HCT116 (cell line): ENCODE results near the gene EIF3M. TPM values are rescaled to one million over a fixed set of nuclear protein-coding genes. Genes with fewer than 3 reads are reported as not detected.

Source experiments
- ATAC-seq: fragments of 200-7000 bp; cut with Tn5 transposase; 2 replicates; pipeline ENCODE4 v1.9.1; 2020; ENCODE audit warnings: mild to moderate bottlenecking, moderate library complexity
- BruUV-seq: library from RNA; stranded (reverse); fragments of 400-500 nt; replicated peaks from 2 replicates; lab custom pipeline; 2021; lab: Mats Ljungman, UMichigan
- CTCF ChIA-PET: fragments of 300-600 bp; sonication (Branson Sonifier 250); formaldehyde crosslinking; loops from one replicate; lab custom pipeline; 2021; ENCODE audit warnings: antibody characterized with exemption; lab: Charles Lee
- POLR2A ChIA-PET: fragments of 300-600, 350-600 bp; sonication (Branson Sonifier 250); formaldehyde crosslinking; loops from one replicate; lab custom pipeline; 2021; ENCODE audit warnings: antibody characterized with exemption; lab: Charles Lee
- RAD21 ChIA-PET, 2 experiments: fragments of 300-600 bp; sonication (Branson Sonifier 250); formaldehyde crosslinking; loops; one replicate each; lab custom pipeline; 2023; ENCODE audit warnings: low total read pairs in 2 of 2; ENCODE audit not compliant: uncharacterized antibody in 2 of 2, unreplicated experiment in 2 of 2, low non-redundant PET in 1 of 2; lab: Charles Lee
- DNase-seq: peaks from one replicate; pipeline ENCODE4 v3.0.0-alpha.2; 2010; ENCODE audit warnings: low read depth, low spot score
- H2AFZ ChIP-seq: fragments of 200-600 bp; shearing (Covaris generic), sonication (generic); 2 replicates; pipeline ENCODE4 v1.6.1; 2017; ENCODE audit warnings: low read depth, mixed run types, mixed read lengths, antibody characterized with exemption, low read length; ENCODE audit not compliant: poor library complexity, severe bottlenecking
- H3K27ac ChIP-seq: 2 replicates; pipeline ENCODE4 v1.5.1; 2012; ENCODE audit warnings: low read depth, low read length
- H3K27me3 ChIP-seq: fragments of 200-600 bp; sonication (generic); 2 replicates; pipeline ENCODE4 v1.6.1; 2016; ENCODE audit warnings: mixed run types, low read length, mixed read lengths; ENCODE audit not compliant: insufficient read depth
- H3K36me3 ChIP-seq, 2 experiments: fragments of 200-500 bp in 1 of 2; fragments of 200-600 bp in 1 of 2; sonication (Bioruptor generic) in 1 of 2; sonication (generic) in 1 of 2; 2 replicates each; pipeline versions ENCODE4 v1.5.1 to v1.6.1; 2014 to 2016; ENCODE audit warnings: low read length in 2 of 2, inconsistent platforms in 1 of 2, mixed read lengths in 1 of 2, mixed run types in 1 of 2; ENCODE audit not compliant: insufficient read depth in 2 of 2, control insufficient read depth in 1 of 2
- H3K4me1 ChIP-seq, 2 experiments: fragments of 200-600 bp in 1 of 2; sonication (generic) in 1 of 2; 2 replicates each; pipeline versions ENCODE4 v1.5.1 to v1.6.1; 2012 to 2017; ENCODE audit warnings: low read length in 2 of 2, inconsistent platforms in 1 of 2, mild to moderate bottlenecking in 1 of 2, mixed read lengths in 1 of 2, mixed run types in 1 of 2, moderate library complexity in 1 of 2; ENCODE audit not compliant: insufficient read depth in 2 of 2, control insufficient read depth in 1 of 2
- H3K4me2 ChIP-seq: fragments of 200-600 bp; sonication (generic); 2 replicates; pipeline ENCODE4 v1.6.1; 2017; ENCODE audit warnings: mixed run types, low read length, mixed read lengths
- H3K4me3 ChIP-seq, 2 experiments: fragments of 200-600 bp in 1 of 2; sonication (generic) in 1 of 2; replicated peaks in 1 of 2; 2 replicates each; pipeline ENCODE4 v1.5.1; 2011 to 2016; ENCODE audit warnings: low read length in 2 of 2, control low read depth in 1 of 2, low read depth in 1 of 2, mild to moderate bottlenecking in 1 of 2, mixed read lengths in 1 of 2, mixed run types in 1 of 2
- H3K79me2 ChIP-seq: fragments of 200-600 bp; sonication (generic); 2 replicates; pipeline ENCODE4 v1.6.1; 2017; ENCODE audit warnings: mild to moderate bottlenecking, mixed run types, low read length, moderate library complexity, mixed read lengths; ENCODE audit not compliant: insufficient read depth
- H3K9ac ChIP-seq: fragments of 200-600 bp; sonication (generic); 2 replicates; pipeline ENCODE4 v1.6.1; 2016; ENCODE audit warnings: low read length, mixed read lengths
- H3K9me2 ChIP-seq: fragments of 200-600 bp; sonication (generic), shearing (Covaris generic); 2 replicates; pipeline ENCODE4 v1.6.1; 2017; ENCODE audit warnings: mixed run types, mild to moderate bottlenecking, moderate library complexity; ENCODE audit not compliant: insufficient read depth
- H3K9me3 ChIP-seq, 2 experiments: fragments of 200-500 bp in 1 of 2; fragments of 200-600 bp in 1 of 2; sonication (Bioruptor generic) in 1 of 2; sonication (generic) in 1 of 2; 2 replicates each; pipeline ENCODE4 v1.6.1; 2014 to 2017; ENCODE audit warnings: low read length in 2 of 2, mixed read lengths in 2 of 2, inconsistent platforms in 1 of 2, low read depth in 1 of 2, mild to moderate bottlenecking in 1 of 2, mixed run types in 1 of 2, moderate library complexity in 1 of 2; ENCODE audit not compliant: control insufficient read depth in 1 of 2, insufficient read depth in 1 of 2
- H4K20me1 ChIP-seq: fragments of 200-600 bp; sonication (generic), shearing (Covaris generic); 2 replicates; pipeline ENCODE4 v1.6.1; 2017; ENCODE audit warnings: mixed run types, mild to moderate bottlenecking, moderate library complexity; ENCODE audit not compliant: insufficient read depth
- CBX3 ChIP-seq: IDR thresholded peaks from 2 replicates; pipeline ENCODE4 v1.6.1; 2012; ENCODE audit warnings: low read depth
- CEBPB ChIP-seq: IDR thresholded peaks from 2 replicates; pipeline ENCODE4 v1.6.1; 2012; ENCODE audit warnings: low read depth
- ELF1 ChIP-seq: IDR thresholded peaks from 2 replicates; pipeline ENCODE4 v1.6.1; 2012; ENCODE audit warnings: low read depth, borderline replicate concordance
- EZH2 ChIP-seq: fragments of 200-600 bp; sonication (generic); IDR thresholded peaks from 2 replicates; pipeline ENCODE4 v1.6.1; 2017; ENCODE audit warnings: antibody characterized with exemption, mixed run types
- EZH2phosphoT487 ChIP-seq: fragments of 200-600 bp; IDR thresholded peaks from 2 replicates; pipeline ENCODE4 v1.6.1; 2018; ENCODE audit warnings: antibody characterized with exemption, borderline replicate concordance
- FOSL1 ChIP-seq: IDR thresholded peaks from 2 replicates; pipeline ENCODE4 v1.6.1; 2012; ENCODE audit warnings: low read depth
- JUND ChIP-seq: IDR thresholded peaks from 2 replicates; pipeline ENCODE4 v1.6.1; 2012
- POLR2AphosphoS5 ChIP-seq: IDR thresholded peaks from 2 replicates; pipeline ENCODE4 v1.6.1; 2011; ENCODE audit warnings: mild to moderate bottlenecking, low read depth, low read length, moderate library complexity
- REST ChIP-seq: IDR thresholded peaks from 2 replicates; pipeline ENCODE4 v1.6.1; 2012; ENCODE audit warnings: low read depth
- SIN3A ChIP-seq: IDR thresholded peaks from 2 replicates; pipeline ENCODE4 v1.6.1; 2012; ENCODE audit warnings: low read depth
- SP1 ChIP-seq: IDR thresholded peaks from 2 replicates; pipeline ENCODE4 v1.6.1; 2012; ENCODE audit warnings: low read depth
- SRF ChIP-seq: IDR thresholded peaks from 2 replicates; pipeline ENCODE4 v1.6.1; 2012; ENCODE audit warnings: low read depth
- TCF7L2 ChIP-seq: IDR thresholded peaks from 2 replicates; pipeline ENCODE4 v1.7.0; 2011; ENCODE audit warnings: borderline replicate concordance, inconsistent platforms; ENCODE audit not compliant: insufficient read depth, insufficient read length; ENCODE audit errors: extremely low read depth
- YY1 ChIP-seq: IDR thresholded peaks from 2 replicates; pipeline ENCODE4 v1.6.1; 2011; ENCODE audit warnings: low read length, low read depth, moderate library complexity, mild to moderate bottlenecking; ENCODE audit not compliant: insufficient replicate concordance; ENCODE audit errors: extremely low read depth
- ZBTB33 ChIP-seq: IDR thresholded peaks from 2 replicates; pipeline ENCODE4 v1.6.1; 2011; ENCODE audit warnings: mild to moderate bottlenecking, low read length, moderate library complexity; ENCODE audit not compliant: insufficient replicate concordance; ENCODE audit errors: extremely low read depth
- ZFX ChIP-seq: fragments of 450-650 bp; IDR thresholded peaks from 2 replicates; pipeline ENCODE4 v1.6.1; 2017
- ZNF274 ChIP-seq: fragments of 200-500 bp; sonication (Bioruptor generic); IDR thresholded peaks from 2 replicates; pipeline ENCODE4 v1.6.1; 2014; ENCODE audit warnings: mild to moderate bottlenecking, low read depth, low read length, inconsistent platforms
- intact Hi-C: fragments of 100-400 bp; cut with micrococcal nuclease; formaldehyde crosslinking; loops from 2 replicates; pipeline ENCODE4 v1.10.0; 2022
- total RNA-seq: library from RNA; stranded (reverse); gene quantifications from one replicate; pipeline ENCODE4 v1.2.1, GENCODE V29; 2021; ENCODE audit not compliant: unreplicated experiment
- TF ChIP-seq, protein P1 (sequence below), 3 experiments: fragments of 200-600 bp in 1 of 3; sonication (generic) in 1 of 3; IDR thresholded peaks in 2 of 3; conservative IDR thresholded peaks in 1 of 3; 2 replicates each; pipeline ENCODE4 v1.5.1; 2012 to 2017; ENCODE audit warnings: low read depth in 2 of 3, low read length in 2 of 3, antibody characterized with exemption in 1 of 3, borderline replicate concordance in 1 of 3, control low read depth in 1 of 3, mild to moderate bottlenecking in 1 of 3, mixed read lengths in 1 of 3, mixed run types in 1 of 3, moderate library complexity in 1 of 3; ENCODE audit not compliant: insufficient read depth in 1 of 3

The EIF3M gene
- total RNA-seq, 1 experiment from 2014 or later, result 346 TPM

DNA sequence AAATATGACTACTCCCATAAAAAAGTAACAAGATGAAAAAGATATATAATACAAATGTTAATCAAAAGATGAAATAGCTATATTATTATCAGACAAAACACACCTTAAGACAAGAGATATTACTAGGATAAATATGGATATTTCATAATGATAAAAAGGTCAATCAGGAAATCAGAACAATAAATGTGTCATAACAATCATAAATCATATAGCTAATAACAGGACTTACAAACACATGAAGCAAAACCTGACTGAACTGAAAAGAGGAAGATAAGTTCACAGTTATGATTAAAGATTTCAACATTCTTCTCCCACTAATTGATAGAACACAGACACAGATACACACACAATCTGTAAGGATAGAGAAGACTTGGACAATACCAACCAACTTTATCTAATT lies 47.2 kb downstream of the EIF3M start:
- ATAC-seq, result no peak
- Histone ChIP-seq H3K4me1 (no peaks in the 10 kb centered on the region), H3K9me3 (no peaks in the 10 kb centered on the region), H3K27ac (no peak overlapping the region), H4K20me1 (no peaks in the 10 kb centered on the region)
- intact Hi-C loops, result no loop called here
- TF ChIP-seq JUND (no peak), SP1 (no peak), EZH2phosphoT487 (no peak), ZNF274 (no peak), CBX3 (no peak), TCF7L2 (no peak), SRF (no peak), EZH2 (no peak), ZFX (no peak), SIN3A (no peak), ZBTB33 (no peak), FOSL1 (no peak), REST (no peak), ELF1 (no peak), CEBPB (no peak), YY1 (no peak), POLR2AphosphoS5 (no peak)
- TF ChIP-seq, protein P1, sequence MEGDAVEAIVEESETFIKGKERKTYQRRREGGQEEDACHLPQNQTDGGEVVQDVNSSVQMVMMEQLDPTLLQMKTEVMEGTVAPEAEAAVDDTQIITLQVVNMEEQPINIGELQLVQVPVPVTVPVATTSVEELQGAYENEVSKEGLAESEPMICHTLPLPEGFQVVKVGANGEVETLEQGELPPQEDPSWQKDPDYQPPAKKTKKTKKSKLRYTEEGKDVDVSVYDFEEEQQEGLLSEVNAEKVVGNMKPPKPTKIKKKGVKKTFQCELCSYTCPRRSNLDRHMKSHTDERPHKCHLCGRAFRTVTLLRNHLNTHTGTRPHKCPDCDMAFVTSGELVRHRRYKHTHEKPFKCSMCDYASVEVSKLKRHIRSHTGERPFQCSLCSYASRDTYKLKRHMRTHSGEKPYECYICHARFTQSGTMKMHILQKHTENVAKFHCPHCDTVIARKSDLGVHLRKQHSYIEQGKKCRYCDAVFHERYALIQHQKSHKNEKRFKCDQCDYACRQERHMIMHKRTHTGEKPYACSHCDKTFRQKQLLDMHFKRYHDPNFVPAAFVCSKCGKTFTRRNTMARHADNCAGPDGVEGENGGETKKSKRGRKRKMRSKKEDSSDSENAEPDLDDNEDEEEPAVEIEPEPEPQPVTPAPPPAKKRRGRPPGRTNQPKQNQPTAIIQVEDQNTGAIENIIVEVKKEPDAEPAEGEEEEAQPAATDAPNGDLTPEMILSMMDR (IDR thresholded peaks at IDR 0.05 in 2 of 3, conservative IDR thresholded peaks at IDR 0.05 in 1 of 3; ENCODE audit: borderline replicate concordance in 1 of 3, insufficient read depth in 1 of 3, low read depth in 2 of 3, low read length in 2 of 3), result no peak
- TF ChIP-seq, all 23 proteins: peak for 0
- Histone ChIP-seq H3K9me2 (no peaks in the 10 kb centered on the region), H3K79me2 (no peaks in the 10 kb centered on the region), H3K4me3 (no peak overlapping the region), H3K9ac (no peak overlapping the region), H3K27me3 (no peaks in the 10 kb centered on the region), H2AFZ (no peak overlapping the region), H3K36me3 (no peaks in the 10 kb centered on the region), H3K4me2 (no peak overlapping the region)
- BruUV-seq, result no TSS peak
- POLR2A ChIA-PET, result no interaction called here
- DNase-seq, result no peak
- RAD21 ChIA-PET, result no interaction called here
- CTCF ChIA-PET, result no interaction called here
